ENCODE measurements around the gene TPD52L2. TPM values are rescaled to one million over a fixed set of nuclear protein-coding genes. Genes with fewer than 3 reads are reported as not detected.

TPD52L2 gene
- total RNA-seq, 1 donor from 2014 or later = 57.4 TPM

DNA sequence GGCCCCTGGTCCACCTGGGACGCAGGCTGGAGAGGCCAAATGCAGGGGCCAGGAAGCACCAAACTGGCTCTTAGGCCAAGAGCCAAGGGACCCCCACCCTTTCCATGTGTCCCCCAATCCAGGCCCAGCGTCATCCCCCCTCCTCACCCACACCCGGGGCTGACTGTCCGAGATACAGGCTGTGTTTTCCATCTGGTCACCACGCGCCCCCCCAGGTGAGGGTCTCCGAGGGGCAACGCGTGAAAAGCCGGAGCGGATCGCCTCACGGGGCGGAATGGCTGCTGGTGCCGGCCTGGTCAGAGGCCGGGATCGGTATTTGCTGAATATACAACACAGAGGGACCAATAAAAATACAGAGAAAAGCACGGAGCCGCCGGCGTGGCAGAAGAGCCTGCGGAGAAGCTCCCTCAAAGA, 9.0 kb upstream of the TPD52L2 start:
- Mint-ChIP-seq H3K9me3 (no peaks in the 10 kb centered on the region), H3K36me3 (ENCODE audit: low read depth) (no peaks in the 10 kb centered on the region), H3K27ac (ENCODE audit: unreplicated experiment) (no peak overlapping the region), H3K4me1 (peaks cover 38% of the 10 kb centered on the region), H3K4me3 (peak overlapping the region; percentile 62), H3K27me3 (ENCODE audit: low read depth) (peaks cover 2% of the 10 kb centered on the region)
- no peak for DNase-seq (ENCODE audit: low read depth, low spot score)
- TF ChIP-seq, protein P1, sequence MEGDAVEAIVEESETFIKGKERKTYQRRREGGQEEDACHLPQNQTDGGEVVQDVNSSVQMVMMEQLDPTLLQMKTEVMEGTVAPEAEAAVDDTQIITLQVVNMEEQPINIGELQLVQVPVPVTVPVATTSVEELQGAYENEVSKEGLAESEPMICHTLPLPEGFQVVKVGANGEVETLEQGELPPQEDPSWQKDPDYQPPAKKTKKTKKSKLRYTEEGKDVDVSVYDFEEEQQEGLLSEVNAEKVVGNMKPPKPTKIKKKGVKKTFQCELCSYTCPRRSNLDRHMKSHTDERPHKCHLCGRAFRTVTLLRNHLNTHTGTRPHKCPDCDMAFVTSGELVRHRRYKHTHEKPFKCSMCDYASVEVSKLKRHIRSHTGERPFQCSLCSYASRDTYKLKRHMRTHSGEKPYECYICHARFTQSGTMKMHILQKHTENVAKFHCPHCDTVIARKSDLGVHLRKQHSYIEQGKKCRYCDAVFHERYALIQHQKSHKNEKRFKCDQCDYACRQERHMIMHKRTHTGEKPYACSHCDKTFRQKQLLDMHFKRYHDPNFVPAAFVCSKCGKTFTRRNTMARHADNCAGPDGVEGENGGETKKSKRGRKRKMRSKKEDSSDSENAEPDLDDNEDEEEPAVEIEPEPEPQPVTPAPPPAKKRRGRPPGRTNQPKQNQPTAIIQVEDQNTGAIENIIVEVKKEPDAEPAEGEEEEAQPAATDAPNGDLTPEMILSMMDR (conservative IDR thresholded peaks at IDR 0.05) = no peak

DNA sequence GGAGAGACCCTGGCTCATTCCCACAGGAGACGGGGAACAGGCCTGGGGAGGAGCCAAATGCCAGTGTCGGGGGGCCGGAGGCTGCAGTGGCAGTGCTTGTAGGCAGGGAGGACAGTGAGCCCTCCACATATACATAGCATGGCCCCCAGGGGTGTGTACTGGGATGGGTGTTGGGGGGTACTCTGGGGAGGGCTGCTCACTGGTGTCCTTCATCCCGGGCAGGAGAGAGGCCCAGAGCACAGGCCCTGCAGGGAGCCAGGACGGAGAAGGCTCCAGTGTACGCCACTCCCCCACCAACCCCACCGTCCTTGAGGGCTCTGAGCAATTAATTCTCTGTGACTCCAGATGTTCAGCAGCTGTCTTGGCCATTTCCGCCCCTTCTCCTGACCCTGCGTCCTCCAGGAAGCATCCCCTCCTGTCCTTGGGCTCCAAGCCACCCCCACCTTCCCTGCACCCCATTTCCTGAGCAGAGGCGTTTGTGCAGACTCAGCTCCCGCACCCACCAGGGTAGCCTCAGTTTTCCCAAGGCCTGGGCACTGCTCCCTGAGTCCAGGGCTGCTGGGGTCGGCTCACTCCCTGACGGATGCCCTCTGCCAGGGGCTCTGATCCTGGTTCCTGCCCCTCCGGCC, 7.2 kb upstream of the TPD52L2 start:
- H3K27me3 Mint-ChIP-seq (ENCODE audit: low read depth) = peaks cover 2% of the 10 kb centered on the region
- TF ChIP-seq, protein P1 (conservative IDR thresholded peaks at IDR 0.05) = no peak
- H3K4me1 Mint-ChIP-seq = peaks cover 35% of the 10 kb centered on the region
- DNase-seq (ENCODE audit: low read depth, low spot score) = no peak
- H3K36me3 Mint-ChIP-seq (ENCODE audit: low read depth) = no peaks in the 10 kb centered on the region
- no peaks in the 10 kb centered on the region for H3K9me3 Mint-ChIP-seq
- H3K4me3 Mint-ChIP-seq = peak overlapping the region; percentile 80
- H3K27ac Mint-ChIP-seq (ENCODE audit: unreplicated experiment) = peak overlapping the region; percentile 62

DNA sequence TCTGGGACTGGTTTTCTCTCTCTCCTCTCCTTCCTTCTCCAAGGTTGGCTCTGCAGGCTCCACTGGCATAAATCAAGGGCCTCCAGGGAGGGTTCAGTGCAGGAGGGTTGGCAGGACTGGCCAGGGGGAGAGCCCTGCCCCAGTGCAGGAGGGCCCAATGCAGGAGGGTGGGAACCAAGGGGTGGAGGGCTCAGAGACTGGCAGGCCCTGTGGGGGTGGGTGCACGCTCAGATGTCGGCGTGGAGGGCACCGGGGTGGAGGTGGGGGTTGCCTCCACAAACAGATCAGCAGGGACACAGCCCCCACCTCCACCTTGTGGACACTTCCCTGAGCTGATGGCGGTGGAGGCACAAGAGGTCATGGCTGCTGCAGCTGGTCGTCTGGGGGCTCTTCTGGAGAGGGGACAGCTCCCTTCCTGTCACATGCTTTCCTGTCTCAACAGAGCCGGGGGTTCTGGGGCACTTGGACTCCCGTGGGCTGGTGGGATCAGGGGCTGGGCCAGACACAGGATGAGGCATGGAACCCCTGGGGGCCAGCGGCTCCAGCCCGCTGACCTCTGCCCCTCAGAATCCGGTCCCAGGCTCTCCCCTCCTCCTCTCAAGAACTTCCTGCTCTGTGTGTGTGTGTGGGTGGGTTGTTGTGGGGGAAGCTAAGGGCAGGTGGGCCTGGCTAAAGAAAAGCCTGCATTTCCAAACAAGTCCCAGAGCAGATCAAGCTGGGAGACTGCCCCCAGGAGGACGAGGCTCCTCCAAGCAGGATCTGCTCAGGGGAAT, 6.5 kb upstream of the TPD52L2 start:
- peak overlapping the region; percentile 81 for H3K27ac Mint-ChIP-seq (ENCODE audit: unreplicated experiment)
- peaks cover 37% of the 10 kb centered on the region for H3K4me1 Mint-ChIP-seq
- no peak for DNase-seq (ENCODE audit: low read depth, low spot score)
- no peaks in the 10 kb centered on the region for H3K9me3 Mint-ChIP-seq
- H3K27me3 Mint-ChIP-seq (ENCODE audit: low read depth) = peaks cover 2% of the 10 kb centered on the region
- H3K4me3 Mint-ChIP-seq = peak overlapping the region; percentile 80
- TF ChIP-seq, protein P1 (conservative IDR thresholded peaks at IDR 0.05) = peak; percentile 28
- peaks cover 2% of the 10 kb centered on the region for H3K36me3 Mint-ChIP-seq (ENCODE audit: low read depth)

DNA sequence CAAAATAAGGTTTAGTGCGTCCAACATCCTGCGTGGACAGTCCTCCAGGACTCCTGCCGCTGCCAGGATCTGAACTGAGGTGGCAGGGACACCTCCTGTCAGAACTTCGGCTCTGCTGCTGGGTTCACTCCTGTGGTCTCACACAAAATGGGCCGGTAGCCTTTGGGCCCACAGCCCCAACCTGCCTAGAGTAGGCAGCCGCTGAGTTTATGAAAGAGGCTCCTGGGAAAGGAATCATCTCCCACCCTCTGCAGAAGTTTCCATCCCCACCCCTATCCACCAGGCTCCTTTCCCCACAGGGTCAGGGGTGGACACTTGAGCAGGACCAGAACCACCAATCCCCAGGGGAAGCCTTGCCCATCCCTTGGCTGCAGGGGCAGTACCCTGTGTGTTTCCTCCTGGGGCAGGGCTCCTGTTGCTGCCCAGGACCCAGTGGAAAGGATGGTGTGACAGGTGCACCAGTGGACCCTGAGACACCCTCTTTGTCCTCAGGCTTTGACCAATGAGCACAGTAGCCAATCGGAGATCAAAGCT, 5.8 kb upstream of the TPD52L2 start:
- H3K36me3 Mint-ChIP-seq (ENCODE audit: low read depth) = peaks cover 2% of the 10 kb centered on the region
- peaks cover 2% of the 10 kb centered on the region for H3K27me3 Mint-ChIP-seq (ENCODE audit: low read depth)
- no peaks in the 10 kb centered on the region for H3K9me3 Mint-ChIP-seq
- H3K4me3 Mint-ChIP-seq = peak overlapping the region; percentile 80
- TF ChIP-seq, protein P1 (conservative IDR thresholded peaks at IDR 0.05) = no peak
- H3K4me1 Mint-ChIP-seq = peaks cover 44% of the 10 kb centered on the region
- H3K27ac Mint-ChIP-seq (ENCODE audit: unreplicated experiment) = peak overlapping the region; percentile 81
- no peak for DNase-seq (ENCODE audit: low read depth, low spot score)

DNA sequence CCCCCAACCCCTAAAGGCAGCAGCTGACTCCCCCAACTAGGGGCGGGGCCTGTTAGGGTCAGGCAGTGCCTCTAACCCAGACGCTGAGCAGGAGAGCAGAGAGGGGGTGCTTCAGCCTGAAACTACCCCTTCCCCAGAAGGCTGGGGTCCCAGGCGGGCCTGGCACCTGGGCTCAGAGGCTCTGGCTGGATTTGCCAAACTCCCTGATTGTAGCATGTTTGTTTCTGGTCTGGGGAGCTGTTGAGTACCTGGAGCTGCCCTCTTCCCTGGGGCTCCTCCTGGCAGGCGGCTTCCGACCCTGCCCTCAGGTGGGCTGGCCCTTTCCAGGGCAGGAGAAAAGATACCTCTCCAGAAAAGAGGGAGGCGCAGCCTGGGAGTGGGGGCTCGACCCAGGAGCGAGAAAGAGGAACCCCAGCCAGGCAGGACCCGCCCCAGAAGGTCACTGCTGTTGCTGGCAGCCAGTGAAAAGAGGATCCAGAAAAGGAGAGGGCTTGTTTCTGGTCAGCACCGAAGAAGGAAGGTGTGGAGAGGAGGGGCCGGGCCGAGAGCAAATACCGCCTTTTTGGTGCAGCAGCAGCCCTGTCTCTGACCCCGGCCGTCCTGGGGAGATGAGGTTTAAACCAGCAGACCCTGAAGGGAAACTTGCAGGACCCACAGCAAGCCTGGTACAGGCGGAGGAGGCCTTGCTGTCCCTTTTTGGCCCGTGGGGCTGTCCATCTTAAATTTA, 4.6 kb upstream of the TPD52L2 start:
- no peaks in the 10 kb centered on the region for H3K9me3 Mint-ChIP-seq
- no peak overlapping the region for H3K27ac Mint-ChIP-seq (ENCODE audit: unreplicated experiment)
- peaks cover 2% of the 10 kb centered on the region for H3K36me3 Mint-ChIP-seq (ENCODE audit: low read depth)
- H3K27me3 Mint-ChIP-seq (ENCODE audit: low read depth) = peaks cover 2% of the 10 kb centered on the region
- no peak for DNase-seq (ENCODE audit: low read depth, low spot score)
- H3K4me1 Mint-ChIP-seq = peaks cover 50% of the 10 kb centered on the region
- H3K4me3 Mint-ChIP-seq = no peak overlapping the region
- TF ChIP-seq, protein P1 (conservative IDR thresholded peaks at IDR 0.05) = no peak
